Left lobe of liver (tissue), 2 donors: Measurements from ENCODE around the gene DCHS1. TPM values are rescaled to one million over a fixed set of nuclear protein-coding genes. Genes with fewer than 3 reads are reported as not detected.
A peak's percentile ranks its signal among the peaks of the same experiment; 100 is the strongest.

ENCODE experiments used
- ATAC-seq: fragments of 200-7000 bp; cut with Tn5 transposase; one replicate; pipeline ENCODE4 v1.9.1; 2020; ENCODE audit warnings: mild to moderate bottlenecking, moderate library complexity
- DNase-seq: peaks from one replicate; pipeline ENCODE4 v3.0.0-alpha.2; 2020; ENCODE audit warnings: low spot score
- total RNA-seq: library from RNA; stranded (reverse); gene quantifications from one replicate; pipeline ENCODE4 v1.2.1, GENCODE V29; 2021
- donor health status: DM: no; HTN: no; CAD: no; lungs with moderate emphysema.
- donor health status: DM: no; HTN: yes; CAD: no.

Gene DCHS1
- total RNA-seq, 1 donor from 2014 or later = 2.5 TPM

DNA sequence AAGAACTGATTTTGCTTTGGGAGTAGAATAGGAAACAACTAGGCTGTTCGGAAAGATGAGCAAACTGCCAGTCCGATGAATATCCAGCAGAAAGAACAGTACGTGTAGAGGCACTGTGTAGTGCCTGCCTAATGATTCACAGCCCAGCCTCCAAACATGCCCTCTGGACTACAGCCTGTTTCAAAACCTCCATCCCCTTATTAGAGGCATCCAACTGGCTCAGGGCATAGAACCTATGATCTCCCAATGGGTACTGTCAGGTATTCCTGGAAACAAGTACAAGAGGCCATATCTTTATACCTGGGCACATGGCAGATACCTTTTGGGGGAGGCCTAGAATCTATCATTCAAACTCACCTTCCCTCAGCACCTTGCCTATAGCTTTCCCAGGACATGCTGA is 57.1 kb downstream of the DCHS1 start:
- peak; percentile 76 for DNase-seq

DNA sequence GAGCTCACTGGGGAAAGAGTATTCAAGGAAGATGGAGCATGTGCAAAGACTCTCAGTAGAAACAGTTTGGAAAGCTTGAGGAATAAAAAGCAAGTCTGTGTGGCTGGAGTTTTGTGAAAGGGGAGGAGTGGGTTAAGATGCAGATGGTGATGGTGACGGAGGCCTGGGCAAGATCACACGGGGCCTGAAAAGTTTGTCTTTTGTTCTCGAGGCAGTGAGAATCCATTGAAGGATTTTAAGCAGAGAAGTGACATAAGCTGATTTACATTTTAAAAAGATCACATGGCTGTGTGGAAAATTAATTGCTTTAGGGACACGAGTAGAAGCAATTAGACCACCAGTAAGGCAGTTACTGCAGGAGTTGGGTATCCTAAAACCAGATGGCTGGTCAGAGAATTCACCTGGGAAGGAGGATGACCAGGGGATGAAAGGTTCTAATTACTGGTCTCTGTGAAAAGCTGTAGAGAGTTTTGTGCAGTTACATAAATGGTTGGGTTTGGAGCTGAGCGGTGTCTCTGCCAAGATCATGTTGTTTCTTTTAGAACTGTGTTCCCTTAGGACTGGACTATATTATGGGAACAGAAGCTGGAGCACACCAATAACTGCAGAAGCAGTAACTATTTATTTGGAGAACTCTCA is 59.3 kb downstream of the DCHS1 start:
- ATAC-seq (no peak), DNase-seq (no peak)

More for the DNA sequence above, 57.1 kb downstream of the DCHS1 start:
- ATAC-seq = peak; percentile 86

DNA sequence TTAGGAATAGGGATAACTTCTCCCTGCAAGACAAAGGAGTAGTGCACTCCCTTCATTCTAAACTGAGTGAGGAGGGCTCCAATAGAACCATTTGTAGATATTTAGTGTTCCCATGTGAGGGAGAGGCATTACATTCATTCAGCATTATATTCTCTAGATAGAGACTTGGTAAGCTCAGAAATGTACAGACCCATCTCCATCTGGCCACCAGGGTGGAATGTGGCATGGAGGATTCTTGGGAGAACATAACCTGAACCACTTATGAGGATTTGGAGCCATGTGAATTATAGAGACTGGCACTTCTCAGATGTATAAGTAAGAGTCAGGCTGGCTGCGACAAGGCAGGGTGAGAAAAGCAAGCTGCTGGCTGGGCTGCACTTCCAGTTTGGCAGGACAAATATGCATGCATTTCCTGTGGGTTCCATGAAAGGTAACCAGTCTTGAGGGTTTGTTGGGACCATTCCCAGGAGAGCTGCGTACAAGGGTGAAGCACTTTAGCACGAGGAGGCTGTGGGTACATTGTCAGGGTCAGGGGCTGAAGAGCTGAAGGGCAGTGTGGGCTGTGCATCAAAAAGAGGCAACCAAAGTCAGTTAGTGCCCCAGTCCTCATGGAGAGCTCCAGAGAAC is 61.4 kb downstream of the DCHS1 start:
- ATAC-seq = no peak
- peak; percentile 26 for DNase-seq

DNA sequence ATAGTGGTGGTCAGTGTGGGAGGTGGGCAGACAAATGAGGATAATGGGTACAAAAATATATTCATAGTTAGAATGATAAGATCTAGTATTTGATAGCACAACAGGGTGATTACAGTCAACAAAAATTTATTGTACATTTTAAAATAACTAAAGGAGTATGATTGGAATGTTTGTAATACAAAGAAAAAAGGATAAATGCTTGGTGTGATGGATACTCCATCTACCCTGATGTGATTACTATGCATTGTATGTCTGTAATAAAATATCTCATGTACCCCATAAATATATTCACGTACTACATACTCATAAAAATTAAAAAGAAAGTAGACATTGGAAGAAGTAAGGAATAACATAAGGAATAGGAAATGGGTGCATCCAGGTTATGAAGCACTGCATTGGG is 67.6 kb downstream of the DCHS1 start:
- DNase-seq = no peak
- ATAC-seq = no peak

DNA sequence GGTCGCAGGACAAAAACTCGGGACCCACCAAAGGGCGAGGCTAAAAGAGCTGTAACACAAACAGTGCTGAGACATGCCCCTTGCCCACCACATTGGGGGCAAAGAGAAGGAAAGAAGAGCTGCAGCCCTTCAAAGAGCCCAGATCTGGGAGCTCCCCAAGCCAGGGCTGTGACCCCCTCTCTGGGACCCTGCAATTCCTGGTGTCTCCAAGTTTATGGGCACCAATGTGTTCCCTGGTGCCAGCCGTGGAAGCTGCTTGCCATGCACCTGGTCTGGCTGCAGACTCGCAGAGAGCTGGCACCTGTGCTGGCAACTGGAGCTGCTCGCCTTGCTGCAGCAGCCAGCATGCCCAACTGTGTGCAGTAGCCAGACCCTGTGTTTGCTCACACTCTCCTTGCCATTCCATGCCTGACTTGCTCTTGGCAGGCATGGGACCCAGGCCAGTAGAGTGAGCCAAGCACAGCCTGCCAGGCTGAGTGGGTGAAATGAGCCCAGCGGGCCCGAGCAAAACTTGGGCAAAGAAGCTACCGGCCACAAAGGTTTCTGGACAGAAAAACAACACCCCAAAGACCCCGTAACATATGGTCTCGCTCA is 68.2 kb downstream of the DCHS1 start:
- DNase-seq = peak; percentile 84
- ATAC-seq = peak; percentile 100

DNA sequence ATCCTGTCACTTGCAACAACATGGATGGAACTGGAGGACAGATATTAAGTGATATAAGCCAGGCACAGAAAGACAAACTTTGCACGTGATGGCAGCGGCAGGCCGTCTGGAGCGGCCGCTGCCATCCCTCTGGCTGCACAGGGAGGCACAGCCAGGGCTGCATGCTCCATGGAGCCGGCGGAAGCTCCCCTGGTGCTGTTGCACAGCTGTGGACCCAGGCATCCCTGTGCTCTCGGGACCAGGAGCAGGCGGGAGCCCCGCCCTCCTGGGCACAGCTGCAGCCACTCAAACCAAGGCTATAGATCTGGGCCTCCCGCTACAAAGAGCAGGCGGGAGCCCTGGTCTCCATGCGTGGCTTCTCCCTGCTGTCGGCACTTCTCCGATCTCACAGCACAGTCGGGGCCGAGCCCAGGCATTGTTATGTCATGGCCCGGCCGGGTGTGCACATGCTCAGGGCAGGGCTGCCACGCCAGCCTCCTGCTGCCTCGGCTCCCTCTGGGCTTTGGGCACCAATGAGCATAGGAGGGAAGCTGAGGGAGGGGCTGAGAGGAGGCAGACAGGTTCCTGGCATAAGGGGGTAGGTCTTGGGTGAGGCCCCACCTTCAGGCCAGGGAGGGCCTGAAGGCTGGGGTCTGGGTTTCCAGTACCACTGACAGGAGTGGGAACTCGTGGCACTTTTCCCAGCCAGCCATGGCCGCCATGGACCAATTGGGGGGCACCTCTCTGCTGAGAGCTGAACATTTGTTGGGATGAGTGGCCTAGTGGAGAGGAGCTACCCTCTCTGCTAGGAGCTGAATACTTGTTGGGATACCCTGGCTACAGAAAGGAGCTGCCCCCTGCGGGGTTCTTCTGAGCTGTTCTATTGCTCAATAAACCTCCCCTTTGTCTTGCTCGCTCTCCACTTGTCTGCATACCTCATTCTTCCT is 68.9 kb downstream of the DCHS1 start:
- no peak for ATAC-seq
- DNase-seq = peak; percentile 39

DNA sequence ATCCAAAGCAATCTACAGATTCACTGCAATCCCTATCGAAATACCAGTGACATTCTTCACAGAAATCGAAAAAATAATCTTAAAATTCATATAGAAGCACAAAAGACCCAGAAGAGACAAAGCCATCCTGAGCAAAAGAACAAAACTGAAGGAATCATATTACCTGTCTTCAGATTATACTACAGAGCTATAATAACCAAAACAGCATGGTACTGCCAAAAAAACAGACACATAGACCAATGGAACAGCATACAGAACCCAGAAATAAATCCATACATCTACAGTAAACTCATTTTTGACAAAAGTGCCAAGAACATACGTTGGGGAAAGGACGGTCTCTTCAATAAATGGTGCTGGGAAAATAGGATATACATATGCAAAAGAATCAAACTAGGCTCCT is 71.1 kb downstream of the DCHS1 start:
- ATAC-seq (no peak), DNase-seq (no peak)

DNA sequence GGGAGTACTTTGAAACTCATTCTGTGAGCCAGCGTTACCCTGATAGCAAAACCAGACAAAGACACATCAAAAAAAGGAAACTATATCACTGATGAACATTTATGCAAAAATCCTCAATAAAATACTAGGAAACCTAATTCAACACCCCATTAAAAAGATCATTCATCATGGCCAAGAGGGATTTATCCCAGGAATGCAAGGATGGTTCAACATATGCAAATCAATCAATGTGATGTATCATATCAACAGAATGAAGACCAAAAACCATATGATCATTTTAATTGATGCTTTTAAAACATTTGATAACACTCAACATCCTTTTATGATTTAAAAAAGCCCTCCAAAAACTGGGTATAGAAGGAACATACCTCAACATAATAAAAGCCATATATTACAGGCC is 72.0 kb downstream of the DCHS1 start:
- DNase-seq (no peak), ATAC-seq (no peak)

DNA sequence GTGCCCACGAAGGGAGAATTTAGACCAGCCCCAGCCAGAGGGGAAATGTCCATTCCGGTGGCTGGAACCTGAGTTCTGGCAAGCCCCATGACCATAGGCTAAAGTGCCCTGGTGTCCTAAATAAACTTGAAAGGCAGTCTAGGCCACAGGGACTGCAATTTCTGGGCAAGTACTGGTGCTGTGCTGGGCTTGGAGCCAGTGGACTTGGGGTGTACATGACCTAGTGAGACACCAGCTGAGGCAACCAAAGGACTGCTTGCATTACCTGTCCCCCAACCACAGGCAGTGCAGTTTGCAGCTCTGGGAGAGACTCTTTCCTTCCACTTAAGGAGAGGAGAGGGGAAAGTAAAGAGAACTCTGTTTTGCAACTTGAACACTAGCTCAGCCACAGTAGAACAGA is 75.9 kb downstream of the DCHS1 start:
- DNase-seq (no peak), ATAC-seq (no peak)

DNA sequence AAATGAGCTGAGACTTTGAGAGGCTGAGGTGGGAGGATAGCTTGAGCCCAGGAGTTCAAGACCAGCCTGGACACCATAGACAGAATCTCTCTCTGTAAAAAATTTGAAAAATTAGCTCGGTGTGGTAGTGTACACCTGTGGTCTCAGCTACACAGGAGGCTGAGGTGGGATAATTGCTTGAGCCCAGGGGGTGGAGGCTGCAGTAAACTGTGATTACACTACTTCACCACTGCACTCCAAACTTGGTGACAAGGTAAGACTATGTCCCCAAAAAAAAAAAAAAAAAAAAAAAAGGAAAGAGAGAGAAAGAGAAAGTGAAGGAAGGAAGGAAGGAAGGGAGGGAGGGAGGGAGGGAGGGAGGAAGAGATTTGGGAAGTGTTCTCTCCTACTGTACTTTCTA is 77.5 kb downstream of the DCHS1 start:
- ATAC-seq (no peak), DNase-seq (no peak)

DNA sequence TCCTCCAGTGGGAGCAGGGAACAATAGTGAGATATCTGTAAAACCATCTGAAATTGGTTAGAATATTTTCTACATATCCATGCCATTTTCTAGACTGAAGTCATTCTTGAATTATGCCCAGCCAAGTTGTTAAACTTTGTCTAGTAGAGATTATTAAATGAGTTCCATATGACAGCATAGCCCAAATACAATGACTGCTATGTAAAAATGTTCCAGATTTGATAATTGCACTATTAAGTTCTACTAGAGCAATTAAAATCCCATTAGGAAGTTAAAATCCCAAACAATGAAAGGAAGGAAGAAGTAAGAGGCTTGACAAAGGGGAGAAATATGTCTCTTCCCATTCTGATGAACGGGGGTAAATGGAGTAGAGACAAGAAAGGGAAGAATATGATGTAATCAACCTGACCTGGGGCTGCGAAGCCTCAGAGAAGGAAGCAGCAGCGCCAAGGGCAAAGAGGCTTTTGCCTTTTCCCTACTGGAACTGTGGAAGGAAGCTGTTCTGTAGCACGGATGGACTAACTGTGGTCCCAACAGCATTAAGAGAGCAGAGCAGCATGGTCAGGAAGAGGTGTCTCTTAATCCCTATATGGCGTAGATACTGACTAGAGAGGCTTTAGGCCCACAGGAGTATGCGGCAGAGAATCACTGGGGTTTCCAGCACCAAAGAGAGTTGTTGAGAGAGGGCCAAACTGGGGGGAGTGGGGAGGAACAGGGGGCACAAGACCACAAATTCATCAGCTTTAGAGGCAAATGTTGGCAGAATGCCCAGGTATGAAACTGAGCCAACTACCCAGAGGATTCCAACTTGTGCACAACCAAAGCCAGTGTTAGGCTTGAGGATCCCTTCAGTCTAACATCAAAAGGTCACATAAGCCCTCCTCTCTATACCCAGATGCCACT is 78.9 kb downstream of the DCHS1 start:
- DNase-seq (no peak), ATAC-seq (peak; percentile 34)

DNA sequence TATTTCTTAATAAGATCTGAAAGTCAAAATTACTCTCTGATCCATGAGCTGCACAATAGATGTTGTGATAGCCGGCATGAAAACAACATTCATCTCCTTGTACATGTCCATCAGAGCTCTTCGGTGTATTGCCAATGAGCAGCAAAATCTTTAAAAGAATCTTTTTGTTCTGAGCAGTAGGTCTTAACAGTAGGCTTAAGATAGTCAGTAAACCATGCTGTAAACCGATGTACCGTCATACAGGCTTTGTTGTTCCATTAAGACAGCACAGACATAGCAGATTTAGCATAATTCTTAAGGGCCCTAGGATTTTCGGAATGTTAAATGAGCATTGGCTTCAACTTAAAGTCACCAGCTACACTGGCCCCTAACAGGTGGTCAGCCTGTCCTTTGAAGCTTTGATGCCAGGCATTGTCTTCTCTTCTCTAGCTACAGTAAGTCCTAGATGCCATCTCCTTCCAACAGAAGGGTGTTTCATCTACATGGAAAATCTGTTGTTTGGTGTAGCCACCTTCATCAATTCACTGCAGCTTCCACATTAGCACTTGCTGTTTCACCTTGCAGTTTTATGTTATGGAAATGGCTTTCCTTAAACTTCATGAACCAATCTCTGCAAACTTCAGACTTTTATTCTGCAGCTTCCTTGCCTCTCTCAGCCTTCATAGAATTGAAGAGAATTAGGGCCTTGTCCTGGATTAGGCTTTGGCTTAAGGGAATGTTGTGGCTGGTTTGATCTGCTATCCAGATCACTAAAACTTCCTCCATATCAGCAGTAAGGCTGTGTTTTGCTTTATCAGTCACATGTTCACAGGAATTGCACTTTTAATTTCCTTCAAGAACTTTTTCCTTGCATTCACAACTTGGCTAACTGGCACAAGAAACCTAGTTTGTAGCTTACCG is 80.5 kb downstream of the DCHS1 start:
- no peak for ATAC-seq

DNA sequence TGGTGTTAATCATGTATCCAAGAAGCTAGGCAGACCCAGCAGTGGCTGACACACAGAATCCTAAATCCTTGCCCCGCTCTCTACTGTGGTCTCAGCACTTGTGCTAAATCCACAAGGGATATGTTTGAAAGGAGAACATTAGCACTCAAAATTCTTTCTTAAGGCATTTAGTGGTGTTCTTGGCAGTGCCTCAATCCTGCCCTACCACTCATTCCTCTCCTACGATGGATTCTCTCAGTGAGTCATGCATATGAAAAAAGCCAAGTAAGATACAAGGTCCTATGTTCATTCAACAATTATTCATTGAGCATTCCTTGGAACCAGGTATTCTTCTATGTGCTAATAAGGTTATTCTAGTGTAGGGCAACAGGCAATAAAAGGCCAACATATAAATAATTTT is 83.4 kb downstream of the DCHS1 start:
- ATAC-seq = no peak
- DNase-seq = no peak

More for the DNA sequence above, 80.5 kb downstream of the DCHS1 start:
- DNase-seq = no peak

DNA sequence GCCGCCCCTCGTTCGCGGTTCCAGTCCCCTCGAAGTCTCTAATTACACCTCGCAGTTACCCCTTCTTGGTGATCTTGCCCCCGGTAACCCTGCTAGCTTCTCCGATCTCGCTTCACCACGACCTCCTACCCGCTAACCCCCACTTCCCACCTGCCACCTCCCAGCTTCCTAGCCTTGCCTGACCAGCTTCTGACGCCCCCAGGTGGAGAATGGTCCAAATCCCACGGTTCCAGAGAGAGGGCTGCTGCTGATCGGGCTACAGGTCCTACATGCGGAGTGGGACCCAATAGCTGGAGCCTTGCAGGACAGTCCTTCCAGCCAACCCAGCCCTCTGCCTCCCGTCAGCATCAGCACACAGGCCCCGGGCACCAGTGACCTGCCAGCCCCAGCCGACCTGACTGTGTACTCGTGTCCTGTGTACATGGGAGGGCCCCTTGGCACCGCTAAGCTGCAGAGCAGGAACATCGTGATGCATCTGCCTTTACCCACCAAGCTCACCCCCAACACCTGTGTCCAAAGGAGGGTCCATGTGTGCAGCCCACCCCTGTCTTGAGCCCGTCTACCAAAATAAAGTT is 84.1 kb downstream of the DCHS1 start:
- no peak for DNase-seq
- ATAC-seq = no peak

Other genes with a start within 250 kb of the DCHS1 start
- gene APBB1, start 236.7 kb downstream of the DCHS1 start, total RNA-seq = 3.6 TPM
- 5,455 TPM for gene HPX, start 214.8 kb downstream of the DCHS1 start, total RNA-seq
- 7.8 TPM for gene TRIM3, start 181.9 kb downstream of the DCHS1 start, total RNA-seq
- gene ARFIP2, start 174.5 kb downstream of the DCHS1 start, total RNA-seq = 19.0 TPM
- 14.2 TPM for gene TIMM10B, start 174.3 kb downstream of the DCHS1 start, total RNA-seq
- 10.1 TPM for gene DNHD1, start 158.5 kb downstream of the DCHS1 start, total RNA-seq
- gene RRP8, start 52.2 kb downstream of the DCHS1 start, total RNA-seq = 14.4 TPM
- 41.1 TPM for gene ILK, start 52.0 kb downstream of the DCHS1 start, total RNA-seq
- 52.5 TPM for gene TAF10, start 43.6 kb downstream of the DCHS1 start, total RNA-seq
- 62.4 TPM for gene TPP1, start 36.4 kb downstream of the DCHS1 start, total RNA-seq
- 13.5 TPM for gene MRPL17, start 27.5 kb upstream of the DCHS1 start, total RNA-seq
- not detected for gene OR2AG2, start 116.2 kb upstream of the DCHS1 start, total RNA-seq
- not detected for gene OR2AG1, start 127.2 kb upstream of the DCHS1 start, total RNA-seq
- gene OR6A2, start 143.9 kb upstream of the DCHS1 start, total RNA-seq = not detected
- not detected for gene OR10A5, start 189.9 kb upstream of the DCHS1 start, total RNA-seq
- gene OR10A2, start 207.2 kb upstream of the DCHS1 start, total RNA-seq = not detected
- gene OR10A4, start 220.8 kb upstream of the DCHS1 start, total RNA-seq = not detected
- not detected for gene OR2D2, start 236.7 kb upstream of the DCHS1 start, total RNA-seq